ENCODE measurements around the gene RGS17.

Gene RGS17

GRCh38 chr6:153085239-153085638 is 45.8 kb downstream of the RGS17 start:
- CTCF ChIA-PET = no interaction called here
- no peaks in the 10 kb centered on the region for H3K36me3 ChIP-seq (ENCODE audit: control insufficient read depth in 4 of 4, insufficient read depth in 4 of 4, low read length in 3 of 4)
- no peaks in the 10 kb centered on the region for H3K9me3 ChIP-seq (ENCODE audit: control extremely low read depth in 1 of 5, control insufficient read depth in 4 of 5, insufficient read depth in 2 of 5, low read depth in 1 of 5, low read length in 4 of 5)
- H3K4me1 ChIP-seq (ENCODE audit: control extremely low read depth in 1 of 4, control insufficient read depth in 4 of 4, insufficient read depth in 4 of 4, low read length in 3 of 4) = no peaks in the 10 kb centered on the region
- H3K4me3 ChIP-seq (ENCODE audit: control insufficient read depth in 1 of 7, extremely low read depth in 1 of 7, insufficient read depth in 4 of 7, low read depth in 2 of 7, low read length in 6 of 7) = no peak overlapping the region
- no peak overlapping the region for H3K27ac ChIP-seq (ENCODE audit: insufficient read depth in 1 of 2, low read depth in 1 of 2, low read length in 2 of 2, poor library complexity in 1 of 2, severe bottlenecking in 2 of 2)
- POLR2A ChIA-PET = interaction anchor here (0.6 kb wide), 1 partner anchor 34 kb away, joined by 4 read pairs; no protein-coding TSS in a partner anchor
- H3K27me3 ChIP-seq (replicated peaks in 2 of 5; ENCODE audit: control insufficient read depth in 4 of 5, insufficient read depth in 5 of 5, low read length in 4 of 5) = no peaks in the 10 kb centered on the region
- 94% methylated on average over 3 of the region's 5 CpGs for WGBS (ENCODE audit: insufficient coverage)
- DNase-seq = no peak

GRCh38 chr6:153084393-153084792 is 46.7 kb downstream of the RGS17 start:
- no peak overlapping the region for H3K4me3 ChIP-seq (ENCODE audit: control insufficient read depth in 1 of 7, extremely low read depth in 1 of 7, insufficient read depth in 4 of 7, low read depth in 2 of 7, low read length in 6 of 7)
- 92% methylated on average over 3 of the region's 3 CpGs for WGBS (ENCODE audit: insufficient coverage)
- H3K9me3 ChIP-seq (ENCODE audit: control extremely low read depth in 1 of 5, control insufficient read depth in 4 of 5, insufficient read depth in 2 of 5, low read depth in 1 of 5, low read length in 4 of 5) = no peaks in the 10 kb centered on the region
- H3K27me3 ChIP-seq (replicated peaks in 2 of 5; ENCODE audit: control insufficient read depth in 4 of 5, insufficient read depth in 5 of 5, low read length in 4 of 5) = no peaks in the 10 kb centered on the region
- no peak for DNase-seq
- H3K27ac ChIP-seq (ENCODE audit: insufficient read depth in 1 of 2, low read depth in 1 of 2, low read length in 2 of 2, poor library complexity in 1 of 2, severe bottlenecking in 2 of 2) = no peak overlapping the region
- H3K36me3 ChIP-seq (ENCODE audit: control insufficient read depth in 4 of 4, insufficient read depth in 4 of 4, low read length in 3 of 4) = no peaks in the 10 kb centered on the region
- CTCF ChIA-PET = no interaction called here
- H3K4me1 ChIP-seq (ENCODE audit: control extremely low read depth in 1 of 4, control insufficient read depth in 4 of 4, insufficient read depth in 4 of 4, low read length in 3 of 4) = no peaks in the 10 kb centered on the region
- POLR2A ChIA-PET = interaction anchor here (0.6 kb wide), 1 partner anchor 35 kb away, joined by 4 read pairs; no protein-coding TSS in a partner anchor

- POLR2A ChIA-PET = no interaction called here
- H3K4me1 ChIP-seq (ENCODE audit: control extremely low read depth in 1 of 4, control insufficient read depth in 4 of 4, insufficient read depth in 4 of 4, low read length in 3 of 4) = no peaks in the 10 kb centered on the region
These were observed 47.2 kb downstream of the RGS17 start for GRCh38 chr6:153083869-153084268.

GRCh38 chr6:153081914-153082313 is 49.2 kb downstream of the RGS17 start:
- Histone ChIP-seq H3K4me1 (ENCODE audit: control extremely low read depth in 1 of 4, control insufficient read depth in 4 of 4, insufficient read depth in 4 of 4, low read length in 3 of 4) (no peaks in the 10 kb centered on the region), H3K36me3 (ENCODE audit: control insufficient read depth in 4 of 4, insufficient read depth in 4 of 4, low read length in 3 of 4) (no peaks in the 10 kb centered on the region), H3K27me3 (replicated peaks in 2 of 5; ENCODE audit: control insufficient read depth in 4 of 5, insufficient read depth in 5 of 5, low read length in 4 of 5) (no peaks in the 10 kb centered on the region), H3K9me3 (ENCODE audit: control extremely low read depth in 1 of 5, control insufficient read depth in 4 of 5, insufficient read depth in 2 of 5, low read depth in 1 of 5, low read length in 4 of 5) (no peaks in the 10 kb centered on the region), H3K4me3 (ENCODE audit: control insufficient read depth in 1 of 7, extremely low read depth in 1 of 7, insufficient read depth in 4 of 7, low read depth in 2 of 7, low read length in 6 of 7) (no peak overlapping the region), H3K27ac (ENCODE audit: insufficient read depth in 1 of 2, low read depth in 1 of 2, low read length in 2 of 2, poor library complexity in 1 of 2, severe bottlenecking in 2 of 2) (no peak overlapping the region)
- no CpG with 5 or more reads among the region's 2 CpGs for WGBS (ENCODE audit: insufficient coverage)
- no peak for DNase-seq
- POLR2A ChIA-PET = no interaction called here
- CTCF ChIA-PET = no interaction called here

More at GRCh38 chr6:153083869-153084268, 47.2 kb downstream of the RGS17 start:
- Histone ChIP-seq H3K9me3 (ENCODE audit: control extremely low read depth in 1 of 5, control insufficient read depth in 4 of 5, insufficient read depth in 2 of 5, low read depth in 1 of 5, low read length in 4 of 5) (no peaks in the 10 kb centered on the region), H3K27ac (ENCODE audit: insufficient read depth in 1 of 2, low read depth in 1 of 2, low read length in 2 of 2, poor library complexity in 1 of 2, severe bottlenecking in 2 of 2) (no peak overlapping the region), H3K36me3 (ENCODE audit: control insufficient read depth in 4 of 4, insufficient read depth in 4 of 4, low read length in 3 of 4) (no peaks in the 10 kb centered on the region), H3K27me3 (replicated peaks in 2 of 5; ENCODE audit: control insufficient read depth in 4 of 5, insufficient read depth in 5 of 5, low read length in 4 of 5) (no peaks in the 10 kb centered on the region), H3K4me3 (ENCODE audit: control insufficient read depth in 1 of 7, extremely low read depth in 1 of 7, insufficient read depth in 4 of 7, low read depth in 2 of 7, low read length in 6 of 7) (no peak overlapping the region)
- no peak for DNase-seq
- CTCF ChIA-PET = no interaction called here

GRCh38 chr6:153076431-153076830 is 54.7 kb downstream of the RGS17 start:
- Histone ChIP-seq H3K27me3 (replicated peaks in 2 of 5; ENCODE audit: control insufficient read depth in 4 of 5, insufficient read depth in 5 of 5, low read length in 4 of 5) (no peaks in the 10 kb centered on the region), H3K36me3 (ENCODE audit: control insufficient read depth in 4 of 4, insufficient read depth in 4 of 4, low read length in 3 of 4) (no peaks in the 10 kb centered on the region), H3K4me3 (ENCODE audit: control insufficient read depth in 1 of 7, extremely low read depth in 1 of 7, insufficient read depth in 4 of 7, low read depth in 2 of 7, low read length in 6 of 7) (no peak overlapping the region), H3K27ac (ENCODE audit: insufficient read depth in 1 of 2, low read depth in 1 of 2, low read length in 2 of 2, poor library complexity in 1 of 2, severe bottlenecking in 2 of 2) (no peak overlapping the region), H3K4me1 (ENCODE audit: control extremely low read depth in 1 of 4, control insufficient read depth in 4 of 4, insufficient read depth in 4 of 4, low read length in 3 of 4) (no peaks in the 10 kb centered on the region), H3K9me3 (ENCODE audit: control extremely low read depth in 1 of 5, control insufficient read depth in 4 of 5, insufficient read depth in 2 of 5, low read depth in 1 of 5, low read length in 4 of 5) (no peaks in the 10 kb centered on the region)
- 100% methylated on average over 1 of the region's 5 CpGs for WGBS (ENCODE audit: insufficient coverage)
- ChIA-PET CTCF (no interaction called here), POLR2A (no interaction called here)
- no peak for DNase-seq

- H3K4me3 ChIP-seq (ENCODE audit: control insufficient read depth in 1 of 7, extremely low read depth in 1 of 7, insufficient read depth in 4 of 7, low read depth in 2 of 7, low read length in 6 of 7) = no peak overlapping the region
- H3K9me3 ChIP-seq (ENCODE audit: control extremely low read depth in 1 of 5, control insufficient read depth in 4 of 5, insufficient read depth in 2 of 5, low read depth in 1 of 5, low read length in 4 of 5) = no peaks in the 10 kb centered on the region
- no peaks in the 10 kb centered on the region for H3K36me3 ChIP-seq (ENCODE audit: control insufficient read depth in 4 of 4, insufficient read depth in 4 of 4, low read length in 3 of 4)
- no peaks in the 10 kb centered on the region for H3K4me1 ChIP-seq (ENCODE audit: control extremely low read depth in 1 of 4, control insufficient read depth in 4 of 4, insufficient read depth in 4 of 4, low read length in 3 of 4)
- ChIA-PET POLR2A (no interaction called here), CTCF (no interaction called here)
- 100% methylated on average over 2 of the region's 3 CpGs for WGBS (ENCODE audit: insufficient coverage)
- DNase-seq = no peak
- H3K27me3 ChIP-seq (replicated peaks in 2 of 5; ENCODE audit: control insufficient read depth in 4 of 5, insufficient read depth in 5 of 5, low read length in 4 of 5) = no peaks in the 10 kb centered on the region
- H3K27ac ChIP-seq (ENCODE audit: insufficient read depth in 1 of 2, low read depth in 1 of 2, low read length in 2 of 2, poor library complexity in 1 of 2, severe bottlenecking in 2 of 2) = no peak overlapping the region
These were observed 56.3 kb downstream of the RGS17 start for GRCh38 chr6:153074761-153075160.

GRCh38 chr6:153073841-153074240 is 57.2 kb downstream of the RGS17 start:
- Histone ChIP-seq H3K27ac (ENCODE audit: insufficient read depth in 1 of 2, low read depth in 1 of 2, low read length in 2 of 2, poor library complexity in 1 of 2, severe bottlenecking in 2 of 2) (no peak overlapping the region), H3K36me3 (ENCODE audit: control insufficient read depth in 4 of 4, insufficient read depth in 4 of 4, low read length in 3 of 4) (no peaks in the 10 kb centered on the region), H3K4me1 (ENCODE audit: control extremely low read depth in 1 of 4, control insufficient read depth in 4 of 4, insufficient read depth in 4 of 4, low read length in 3 of 4) (no peaks in the 10 kb centered on the region), H3K9me3 (ENCODE audit: control extremely low read depth in 1 of 5, control insufficient read depth in 4 of 5, insufficient read depth in 2 of 5, low read depth in 1 of 5, low read length in 4 of 5) (no peaks in the 10 kb centered on the region), H3K4me3 (ENCODE audit: control insufficient read depth in 1 of 7, extremely low read depth in 1 of 7, insufficient read depth in 4 of 7, low read depth in 2 of 7, low read length in 6 of 7) (no peak overlapping the region), H3K27me3 (replicated peaks in 2 of 5; ENCODE audit: control insufficient read depth in 4 of 5, insufficient read depth in 5 of 5, low read length in 4 of 5) (no peaks in the 10 kb centered on the region)
- 89% methylated on average over 3 of the region's 4 CpGs for WGBS (ENCODE audit: insufficient coverage)
- DNase-seq = no peak
- ChIA-PET POLR2A (no interaction called here), CTCF (no interaction called here)
